ENCODE results near the gene TOE1.
A peak's percentile ranks its signal among the peaks of the same experiment; 100 is the strongest.

Gene TOE1

DNA sequence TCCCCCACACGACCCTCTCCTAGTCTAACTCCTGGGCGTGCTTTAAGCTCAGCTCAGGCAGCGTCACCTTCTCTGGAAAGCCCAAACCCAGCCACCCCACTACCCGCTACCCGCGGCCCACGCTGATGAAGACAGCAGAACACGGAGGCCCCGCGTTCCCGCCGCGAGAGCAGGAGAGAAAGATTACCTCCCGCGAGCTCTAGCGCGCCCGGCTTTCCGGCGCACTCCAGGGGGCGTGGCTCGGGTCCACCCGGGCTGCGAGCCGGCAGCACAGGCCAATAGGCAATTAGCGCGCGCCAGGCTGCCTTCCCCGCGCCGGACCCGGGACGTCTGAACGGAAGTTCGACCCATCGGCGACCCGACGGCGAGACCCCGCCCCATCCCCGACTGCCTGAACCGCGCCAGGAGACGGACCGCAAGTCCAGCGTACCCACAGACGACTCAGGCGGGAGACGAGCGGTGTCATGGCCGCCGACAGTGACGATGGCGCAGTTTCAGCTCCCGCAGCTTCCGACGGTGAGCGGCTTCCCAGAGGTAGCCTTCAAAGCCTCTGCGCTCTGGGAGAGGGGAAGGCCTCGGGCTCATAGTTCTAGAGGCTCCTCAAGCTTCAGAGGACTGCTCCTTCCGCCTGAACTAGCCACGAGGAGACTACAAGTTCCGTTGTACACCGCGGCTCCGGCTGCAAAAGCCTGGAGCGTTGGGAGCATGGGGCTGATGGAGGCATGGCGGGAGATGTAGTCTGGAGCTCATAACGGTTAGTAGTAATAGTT is at the start of gene TOE1, which contains the start of gene MUTYH:
TSS of gene TOE1 (plus strand) at position 382 of the 770 bp plus-strand sequence. CDS start at position 465, 83 bp downstream.
TSS of gene MUTYH (minus strand) at position 652 of the 770 bp plus-strand sequence. CDS start 5,935 bp downstream, outside the sequence.
- TF ChIP-seq MAX (IDR thresholded peaks at IDR 0.05): peak; percentile 89
- peak; percentile 91 for TF ChIP-seq YY1 (IDR thresholded peaks at IDR 0.05; ENCODE audit: low read depth)
- TF ChIP-seq ZBTB7A (IDR thresholded peaks at IDR 0.05; ENCODE audit: low read depth): no peak
- 0 out of 2 replicates have a peak, but pooled peaks have one; percentile 12 for TF ChIP-seq TCF12 (IDR thresholded peaks at IDR 0.05; ENCODE audit: low read depth)
- TF ChIP-seq TAF1 (IDR thresholded peaks at IDR 0.05; ENCODE audit: low read depth): peak; percentile 68

DNA sequence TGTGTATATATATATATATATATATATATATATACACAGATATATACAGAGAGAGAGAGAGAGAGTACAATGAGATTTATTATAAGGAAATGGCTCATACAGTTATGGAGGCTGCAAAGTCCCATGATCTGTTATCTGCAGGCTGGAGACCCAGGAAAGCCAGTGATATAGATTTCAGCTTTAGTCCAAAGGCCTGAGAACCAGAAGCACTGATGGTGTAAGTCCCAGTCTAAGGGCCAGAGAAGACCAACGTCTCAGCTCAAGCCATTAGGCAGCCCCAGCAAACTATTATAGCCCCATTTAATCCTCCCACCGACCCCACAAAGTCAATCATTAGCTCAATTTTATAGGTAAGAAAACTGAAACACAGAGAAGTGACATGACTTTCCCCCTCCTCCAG is 48.3 kb upstream of the TOE1 start:
- TF ChIP-seq EGR1 (IDR thresholded peaks at IDR 0.05) (no peak), YY1 (IDR thresholded peaks at IDR 0.05; ENCODE audit: low read depth) (no peak), TCF12 (IDR thresholded peaks at IDR 0.05; ENCODE audit: low read depth) (no peak), CREB1 (IDR thresholded peaks at IDR 0.05; ENCODE audit: low read depth) (no peak), ZBTB7A (IDR thresholded peaks at IDR 0.05; ENCODE audit: low read depth) (no peak), TEAD4 (IDR thresholded peaks at IDR 0.05) (no peak), MAX (IDR thresholded peaks at IDR 0.05) (no peak), RAD21 (IDR thresholded peaks at IDR 0.05; ENCODE audit: low read depth) (no peak), CEBPB (IDR thresholded peaks at IDR 0.05) (no peak)
- TF ChIP-seq, protein P1, sequence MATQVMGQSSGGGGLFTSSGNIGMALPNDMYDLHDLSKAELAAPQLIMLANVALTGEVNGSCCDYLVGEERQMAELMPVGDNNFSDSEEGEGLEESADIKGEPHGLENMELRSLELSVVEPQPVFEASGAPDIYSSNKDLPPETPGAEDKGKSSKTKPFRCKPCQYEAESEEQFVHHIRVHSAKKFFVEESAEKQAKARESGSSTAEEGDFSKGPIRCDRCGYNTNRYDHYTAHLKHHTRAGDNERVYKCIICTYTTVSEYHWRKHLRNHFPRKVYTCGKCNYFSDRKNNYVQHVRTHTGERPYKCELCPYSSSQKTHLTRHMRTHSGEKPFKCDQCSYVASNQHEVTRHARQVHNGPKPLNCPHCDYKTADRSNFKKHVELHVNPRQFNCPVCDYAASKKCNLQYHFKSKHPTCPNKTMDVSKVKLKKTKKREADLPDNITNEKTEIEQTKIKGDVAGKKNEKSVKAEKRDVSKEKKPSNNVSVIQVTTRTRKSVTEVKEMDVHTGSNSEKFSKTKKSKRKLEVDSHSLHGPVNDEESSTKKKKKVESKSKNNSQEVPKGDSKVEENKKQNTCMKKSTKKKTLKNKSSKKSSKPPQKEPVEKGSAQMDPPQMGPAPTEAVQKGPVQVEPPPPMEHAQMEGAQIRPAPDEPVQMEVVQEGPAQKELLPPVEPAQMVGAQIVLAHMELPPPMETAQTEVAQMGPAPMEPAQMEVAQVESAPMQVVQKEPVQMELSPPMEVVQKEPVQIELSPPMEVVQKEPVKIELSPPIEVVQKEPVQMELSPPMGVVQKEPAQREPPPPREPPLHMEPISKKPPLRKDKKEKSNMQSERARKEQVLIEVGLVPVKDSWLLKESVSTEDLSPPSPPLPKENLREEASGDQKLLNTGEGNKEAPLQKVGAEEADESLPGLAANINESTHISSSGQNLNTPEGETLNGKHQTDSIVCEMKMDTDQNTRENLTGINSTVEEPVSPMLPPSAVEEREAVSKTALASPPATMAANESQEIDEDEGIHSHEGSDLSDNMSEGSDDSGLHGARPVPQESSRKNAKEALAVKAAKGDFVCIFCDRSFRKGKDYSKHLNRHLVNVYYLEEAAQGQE (IDR thresholded peaks at IDR 0.05; ENCODE audit: low read depth): no peak

GRCh38 chr1:45297666-45298356 is 42.2 kb upstream of the TOE1 start:
- TF ChIP-seq TCF12 (IDR thresholded peaks at IDR 0.05; ENCODE audit: low read depth) (no peak), CREB1 (IDR thresholded peaks at IDR 0.05; ENCODE audit: low read depth) (no peak), TEAD4 (IDR thresholded peaks at IDR 0.05) (no peak), TAF1 (IDR thresholded peaks at IDR 0.05; ENCODE audit: low read depth) (no peak), CEBPB (IDR thresholded peaks at IDR 0.05) (no peak), MAX (IDR thresholded peaks at IDR 0.05) (no peak), ZBTB7A (IDR thresholded peaks at IDR 0.05; ENCODE audit: low read depth) (no peak), RAD21 (IDR thresholded peaks at IDR 0.05; ENCODE audit: low read depth) (no peak), NFIC (IDR thresholded peaks at IDR 0.05) (no peak)
- TF ChIP-seq, protein P1 (IDR thresholded peaks at IDR 0.05; ENCODE audit: low read depth): no peak

DNA sequence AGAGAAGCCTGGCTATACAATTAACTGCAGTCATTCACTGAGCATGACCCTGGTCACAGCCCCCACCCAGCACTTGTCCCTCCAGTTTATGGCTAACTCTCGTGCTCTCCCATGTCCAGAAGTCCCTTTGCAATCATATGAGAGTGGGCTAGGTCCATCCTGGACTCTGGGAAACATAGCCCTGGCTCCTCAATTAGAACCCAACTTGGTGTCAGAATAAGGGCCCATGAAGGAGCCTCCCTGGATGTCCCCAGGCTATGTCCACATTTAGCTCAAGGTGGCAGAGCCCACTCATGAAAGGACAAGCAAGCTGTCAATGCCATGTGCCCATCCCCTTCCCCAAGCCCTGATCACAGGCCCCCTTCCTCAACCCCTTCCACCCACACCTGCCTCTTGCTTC is 40.7 kb upstream of the TOE1 start:
- TF ChIP-seq NFIC (IDR thresholded peaks at IDR 0.05) (no peak), ZBTB7A (IDR thresholded peaks at IDR 0.05; ENCODE audit: low read depth) (no peak), TCF12 (IDR thresholded peaks at IDR 0.05; ENCODE audit: low read depth) (no peak), TAF1 (IDR thresholded peaks at IDR 0.05; ENCODE audit: low read depth) (no peak), CREB1 (IDR thresholded peaks at IDR 0.05; ENCODE audit: low read depth) (no peak), TEAD4 (IDR thresholded peaks at IDR 0.05) (no peak), YY1 (IDR thresholded peaks at IDR 0.05; ENCODE audit: low read depth) (no peak), EP300 (IDR thresholded peaks at IDR 0.05; ENCODE audit: borderline replicate concordance) (no peak), RAD21 (IDR thresholded peaks at IDR 0.05; ENCODE audit: low read depth) (no peak), CEBPB (IDR thresholded peaks at IDR 0.05) (no peak), MAX (IDR thresholded peaks at IDR 0.05) (no peak)
- TF ChIP-seq, protein P2, sequence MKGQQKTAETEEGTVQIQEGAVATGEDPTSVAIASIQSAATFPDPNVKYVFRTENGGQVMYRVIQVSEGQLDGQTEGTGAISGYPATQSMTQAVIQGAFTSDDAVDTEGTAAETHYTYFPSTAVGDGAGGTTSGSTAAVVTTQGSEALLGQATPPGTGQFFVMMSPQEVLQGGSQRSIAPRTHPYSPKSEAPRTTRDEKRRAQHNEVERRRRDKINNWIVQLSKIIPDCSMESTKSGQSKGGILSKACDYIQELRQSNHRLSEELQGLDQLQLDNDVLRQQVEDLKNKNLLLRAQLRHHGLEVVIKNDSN (IDR thresholded peaks at IDR 0.05): no peak
- TF ChIP-seq, protein P1 (IDR thresholded peaks at IDR 0.05; ENCODE audit: low read depth): no peak

All from Ishikawa (cell line).